Thyroid gland (tissue), 4 donors: ENCODE results near the gene CHODL.

ENCODE experiments used
- POLR2A ChIP-seq, 2 donors: fragments of 450-650 bp; IDR thresholded peaks; one replicate each; pipeline ENCODE4 v1.6.1; 2017; ENCODE audit warnings: antibody characterized with exemption in 2 of 2, mild to moderate bottlenecking in 2 of 2, moderate library complexity in 1 of 2
- TF ChIP-seq, protein P1 (sequence below), 6 experiments: fragments of 200-600 bp in 3 of 6; fragments of 450-650 bp in 3 of 6; sonication (generic) in 3 of 6; IDR thresholded peaks; one replicate each; pipeline ENCODE4 v1.5.1; 2016 to 2019; ENCODE audit warnings: antibody characterized with exemption in 6 of 6, mild to moderate bottlenecking in 2 of 6, inconsistent platforms in 1 of 6, moderate library complexity in 1 of 6

- TF ChIP-seq, protein P1, sequence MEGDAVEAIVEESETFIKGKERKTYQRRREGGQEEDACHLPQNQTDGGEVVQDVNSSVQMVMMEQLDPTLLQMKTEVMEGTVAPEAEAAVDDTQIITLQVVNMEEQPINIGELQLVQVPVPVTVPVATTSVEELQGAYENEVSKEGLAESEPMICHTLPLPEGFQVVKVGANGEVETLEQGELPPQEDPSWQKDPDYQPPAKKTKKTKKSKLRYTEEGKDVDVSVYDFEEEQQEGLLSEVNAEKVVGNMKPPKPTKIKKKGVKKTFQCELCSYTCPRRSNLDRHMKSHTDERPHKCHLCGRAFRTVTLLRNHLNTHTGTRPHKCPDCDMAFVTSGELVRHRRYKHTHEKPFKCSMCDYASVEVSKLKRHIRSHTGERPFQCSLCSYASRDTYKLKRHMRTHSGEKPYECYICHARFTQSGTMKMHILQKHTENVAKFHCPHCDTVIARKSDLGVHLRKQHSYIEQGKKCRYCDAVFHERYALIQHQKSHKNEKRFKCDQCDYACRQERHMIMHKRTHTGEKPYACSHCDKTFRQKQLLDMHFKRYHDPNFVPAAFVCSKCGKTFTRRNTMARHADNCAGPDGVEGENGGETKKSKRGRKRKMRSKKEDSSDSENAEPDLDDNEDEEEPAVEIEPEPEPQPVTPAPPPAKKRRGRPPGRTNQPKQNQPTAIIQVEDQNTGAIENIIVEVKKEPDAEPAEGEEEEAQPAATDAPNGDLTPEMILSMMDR (IDR thresholded peaks at IDR 0.05): no peak
- TF ChIP-seq POLR2A (IDR thresholded peaks at IDR 0.05): no peak
These were observed 21.3 kb downstream of the CHODL start for GRCh38 chr21:18265944-18266343.
